ENCODE data around the gene SAMSN1. TPM values are rescaled to one million over a fixed set of nuclear protein-coding genes. Genes with fewer than 3 reads are reported as not detected.
A peak's percentile ranks its signal among the peaks of the same experiment; 100 is the strongest.

The SAMSN1 gene
- total and polyA plus RNA-seq, 9 of the 15 experiments (the other 6 are each of a cell fraction or from before 2014, with no cell fraction given), result 101 to 223 (median 159) TPM

DNA sequence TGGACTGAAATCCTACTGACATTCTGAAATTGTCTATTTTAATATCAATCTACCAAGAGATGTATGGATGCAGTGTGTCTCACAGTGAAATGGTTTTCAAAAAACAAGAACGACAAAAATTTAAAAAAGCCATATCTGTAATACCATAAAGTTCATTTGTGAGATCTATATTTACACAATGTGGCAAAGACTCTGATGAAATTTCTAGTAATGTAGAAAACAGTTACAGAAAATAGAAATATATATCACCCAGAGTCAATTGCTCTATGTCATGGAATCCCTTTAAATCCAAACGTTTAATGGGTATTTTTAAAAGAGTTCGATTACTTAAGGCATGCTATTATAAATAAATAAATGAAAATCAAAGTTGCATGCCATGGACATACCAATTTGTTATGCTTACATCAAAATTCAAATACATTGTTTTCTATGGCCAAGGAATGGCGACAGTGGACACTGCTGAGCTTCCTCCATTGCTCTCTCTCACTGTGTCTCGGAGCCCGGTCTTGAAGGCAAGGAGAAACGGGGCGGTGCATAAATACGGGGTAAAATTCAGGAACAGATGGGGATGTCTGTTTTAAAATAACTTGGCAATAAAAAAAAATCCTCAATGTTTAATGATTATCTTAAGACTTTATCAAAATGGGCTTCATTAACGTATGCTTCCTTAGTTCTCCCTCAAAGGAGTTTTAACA is 37.0 kb upstream of the SAMSN1 start (continued):
- TF ChIP-seq, protein P1, sequence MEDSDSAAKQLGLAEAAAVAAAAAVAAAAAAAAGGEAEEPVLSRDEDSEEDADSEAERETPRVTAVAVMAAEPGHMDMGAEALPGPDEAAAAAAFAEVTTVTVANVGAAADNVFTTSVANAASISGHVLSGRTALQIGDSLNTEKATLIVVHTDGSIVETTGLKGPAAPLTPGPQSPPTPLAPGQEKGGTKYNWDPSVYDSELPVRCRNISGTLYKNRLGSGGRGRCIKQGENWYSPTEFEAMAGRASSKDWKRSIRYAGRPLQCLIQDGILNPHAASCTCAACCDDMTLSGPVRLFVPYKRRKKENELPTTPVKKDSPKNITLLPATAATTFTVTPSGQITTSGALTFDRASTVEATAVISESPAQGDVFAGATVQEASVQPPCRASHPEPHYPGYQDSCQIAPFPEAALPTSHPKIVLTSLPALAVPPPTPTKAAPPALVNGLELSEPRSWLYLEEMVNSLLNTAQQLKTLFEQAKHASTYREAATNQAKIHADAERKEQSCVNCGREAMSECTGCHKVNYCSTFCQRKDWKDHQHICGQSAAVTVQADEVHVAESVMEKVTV (CRISPR knock-in tag; IDR thresholded peaks at IDR 0.05), result peak; percentile 14; the same call in 1 of the 2 replicates
- TF ChIP-seq EP400 (IDR thresholded peaks at IDR 0.05) (peak; percentile 36; the same call in 1 of the 2 replicates), SMAD2 (IDR thresholded peaks at IDR 0.05; ENCODE audit: low read depth, low read length) (no peak), GABPA (tag; conservative IDR thresholded peaks at IDR 0.05; ENCODE audit: low read depth) (no peak), ZC3H11A (IDR thresholded peaks at IDR 0.05; ENCODE audit: low read depth, low read length) (no peak), GATAD2B (IDR thresholded peaks at IDR 0.05; ENCODE audit: borderline replicate concordance) (peak; percentile 29; the same call in 1 of the 2 replicates), ZNF644 (tag; IDR thresholded peaks at IDR 0.05; ENCODE audit: low read depth) (0 out of 2 replicates have a peak, but pooled peaks have one; percentile 24), HLTF (IDR thresholded peaks at IDR 0.05) (no peak), ASH1L (IDR thresholded peaks at IDR 0.05; ENCODE audit: borderline replicate concordance, low read depth, partially characterized antibody) (no peak), TEAD1 (CRISPR knock-in tag; IDR thresholded peaks at IDR 0.05) (peak in 1 of 2 experiments; percentile 53; a peak in 1 of 4 replicates), SRSF1 (IDR thresholded peaks at IDR 0.05; ENCODE audit: low read depth, low read length) (no peak), PCBP2 (IDR thresholded peaks at IDR 0.05; ENCODE audit: low read depth, low read length, poor library complexity, severe bottlenecking) (no peak), MYC (IDR thresholded peaks at IDR 0.05; ENCODE audit: low read depth, low read length) (no peak), MYC (CRISPR knock-in tag; IDR thresholded peaks at IDR 0.05; ENCODE audit: borderline replicate concordance, low read depth) (no peak), ILF3 (IDR thresholded peaks at IDR 0.05; ENCODE audit: borderline replicate concordance) (no peak), TAF7 (tag; IDR thresholded peaks at IDR 0.05) (peak; percentile 64; the same call in 1 of the 2 replicates), PHF21A (IDR thresholded peaks at IDR 0.05; ENCODE audit: borderline replicate concordance, low read depth) (no peak)
- TF ChIP-seq, protein P2, sequence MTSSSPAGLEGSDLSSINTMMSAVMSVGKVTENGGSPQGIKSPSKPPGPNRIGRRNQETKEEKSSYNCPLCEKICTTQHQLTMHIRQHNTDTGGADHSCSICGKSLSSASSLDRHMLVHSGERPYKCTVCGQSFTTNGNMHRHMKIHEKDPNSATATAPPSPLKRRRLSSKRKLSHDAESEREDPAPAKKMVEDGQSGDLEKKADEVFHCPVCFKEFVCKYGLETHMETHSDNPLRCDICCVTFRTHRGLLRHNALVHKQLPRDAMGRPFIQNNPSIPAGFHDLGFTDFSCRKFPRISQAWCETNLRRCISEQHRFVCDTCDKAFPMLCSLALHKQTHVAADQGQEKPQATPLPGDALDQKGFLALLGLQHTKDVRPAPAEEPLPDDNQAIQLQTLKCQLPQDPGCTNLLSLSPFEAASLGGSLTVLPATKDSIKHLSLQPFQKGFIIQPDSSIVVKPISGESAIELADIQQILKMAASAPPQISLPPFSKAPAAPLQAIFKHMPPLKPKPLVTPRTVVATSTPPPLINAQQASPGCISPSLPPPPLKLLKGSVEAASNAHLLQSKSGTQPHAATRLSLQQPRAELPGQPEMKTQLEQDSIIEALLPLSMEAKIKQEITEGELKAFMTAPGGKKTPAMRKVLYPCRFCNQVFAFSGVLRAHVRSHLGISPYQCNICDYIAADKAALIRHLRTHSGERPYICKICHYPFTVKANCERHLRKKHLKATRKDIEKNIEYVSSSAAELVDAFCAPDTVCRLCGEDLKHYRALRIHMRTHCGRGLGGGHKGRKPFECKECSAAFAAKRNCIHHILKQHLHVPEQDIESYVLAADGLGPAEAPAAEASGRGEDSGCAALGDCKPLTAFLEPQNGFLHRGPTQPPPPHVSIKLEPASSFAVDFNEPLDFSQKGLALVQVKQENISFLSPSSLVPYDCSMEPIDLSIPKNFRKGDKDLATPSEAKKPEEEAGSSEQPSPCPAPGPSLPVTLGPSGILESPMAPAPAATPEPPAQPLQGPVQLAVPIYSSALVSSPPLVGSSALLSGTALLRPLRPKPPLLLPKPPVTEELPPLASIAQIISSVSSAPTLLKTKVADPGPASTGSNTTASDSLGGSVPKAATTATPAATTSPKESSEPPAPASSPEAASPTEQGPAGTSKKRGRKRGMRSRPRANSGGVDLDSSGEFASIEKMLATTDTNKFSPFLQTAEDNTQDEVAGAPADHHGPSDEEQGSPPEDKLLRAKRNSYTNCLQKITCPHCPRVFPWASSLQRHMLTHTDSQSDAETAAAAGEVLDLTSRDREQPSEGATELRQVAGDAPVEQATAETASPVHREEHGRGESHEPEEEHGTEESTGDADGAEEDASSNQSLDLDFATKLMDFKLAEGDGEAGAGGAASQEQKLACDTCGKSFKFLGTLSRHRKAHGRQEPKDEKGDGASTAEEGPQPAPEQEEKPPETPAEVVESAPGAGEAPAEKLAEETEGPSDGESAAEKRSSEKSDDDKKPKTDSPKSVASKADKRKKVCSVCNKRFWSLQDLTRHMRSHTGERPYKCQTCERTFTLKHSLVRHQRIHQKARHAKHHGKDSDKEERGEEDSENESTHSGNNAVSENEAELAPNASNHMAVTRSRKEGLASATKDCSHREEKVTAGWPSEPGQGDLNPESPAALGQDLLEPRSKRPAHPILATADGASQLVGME (CRISPR knock-in tag; IDR thresholded peaks at IDR 0.05), result 0 out of 2 replicates have a peak, but pooled peaks have one; percentile 27
- TF ChIP-seq, protein P3, sequence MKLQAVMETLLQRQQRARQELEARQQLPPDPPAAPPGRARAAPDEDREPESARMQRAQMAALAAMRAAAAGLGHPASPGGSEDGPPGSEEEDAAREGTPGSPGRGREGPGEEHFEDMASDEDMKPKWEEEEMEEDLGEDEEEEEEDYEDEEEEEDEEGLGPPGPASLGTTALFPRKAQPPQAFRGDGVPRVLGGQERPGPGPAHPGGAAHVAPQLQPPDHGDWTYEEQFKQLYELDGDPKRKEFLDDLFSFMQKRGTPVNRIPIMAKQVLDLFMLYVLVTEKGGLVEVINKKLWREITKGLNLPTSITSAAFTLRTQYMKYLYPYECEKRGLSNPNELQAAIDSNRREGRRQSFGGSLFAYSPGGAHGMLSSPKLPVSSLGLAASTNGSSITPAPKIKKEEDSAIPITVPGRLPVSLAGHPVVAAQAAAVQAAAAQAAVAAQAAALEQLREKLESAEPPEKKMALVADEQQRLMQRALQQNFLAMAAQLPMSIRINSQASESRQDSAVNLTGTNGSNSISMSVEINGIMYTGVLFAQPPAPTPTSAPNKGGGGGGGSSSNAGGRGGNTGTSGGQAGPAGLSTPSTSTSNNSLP (IDR thresholded peaks at IDR 0.05; ENCODE audit: borderline replicate concordance, low read depth, low read length), result no peak

Measured in K562 (cell line).